ENCODE data around the gene PTP4A1.
"Not testable (repeated sequence)": the region's sequence is repeated elsewhere in the genome, so short reads cannot be mapped to it uniquely, and the experiment has no call there.

Gene PTP4A1

GRCh38 chr6:63582579-63583231, 10.4 kb downstream of the PTP4A1 start:
- no peak for DNase-seq (ENCODE audit: low spot score)

- no peak for DNase-seq (ENCODE audit: low spot score)
These were observed 11.8 kb downstream of the PTP4A1 start for GRCh38 chr6:63584125-63584514.

DNA sequence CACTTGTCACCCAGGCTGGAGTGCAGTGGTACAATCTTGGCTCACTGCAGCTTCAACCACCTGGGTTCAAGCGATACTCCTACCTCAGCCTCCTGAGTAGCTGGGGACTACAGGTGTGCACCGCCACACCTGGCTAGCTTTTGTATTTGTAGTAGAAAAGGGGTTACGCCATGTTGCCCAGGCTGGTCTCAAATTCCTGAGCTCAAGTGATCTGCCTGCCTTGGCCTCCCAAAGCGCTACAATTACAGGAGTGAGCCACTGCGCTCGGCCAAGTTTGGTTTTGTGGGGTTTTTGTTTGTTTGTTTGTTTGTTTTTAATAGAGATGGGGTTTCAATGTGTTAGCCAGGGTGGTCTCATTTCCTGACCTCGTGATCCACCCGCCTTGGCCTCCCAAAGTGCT, 12.3 kb downstream of the PTP4A1 start:
- no peak for DNase-seq (ENCODE audit: low spot score)

GRCh38 chr6:63585652-63586051, 13.4 kb downstream of the PTP4A1 start:
- not testable (repeated sequence) for DNase-seq (ENCODE audit: low spot score)

- DNase-seq (ENCODE audit: low spot score) = no peak
These were observed 17.7 kb downstream of the PTP4A1 start for GRCh38 chr6:63589952-63590411.

DNA sequence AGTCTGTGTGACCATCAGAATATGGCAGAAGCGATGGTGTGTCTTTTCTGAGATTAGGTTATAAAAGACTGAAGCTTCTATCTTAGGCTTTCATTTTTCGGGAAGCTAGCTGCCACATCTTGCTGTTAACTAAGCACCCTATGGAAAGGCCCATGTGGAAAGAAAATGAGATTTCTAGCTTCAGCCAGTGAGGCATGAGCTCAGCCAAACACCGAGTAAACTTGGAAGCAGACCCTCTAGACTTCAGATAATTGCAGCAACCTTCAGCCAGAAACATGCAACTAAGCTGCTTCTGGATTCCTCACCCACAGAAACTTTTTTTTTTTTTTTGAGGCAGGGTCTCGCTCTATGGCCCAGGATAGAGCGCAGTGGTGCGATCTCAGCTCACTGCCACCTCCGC, 20.6 kb downstream of the PTP4A1 start:
- no peak for DNase-seq (ENCODE audit: low spot score)

DNA sequence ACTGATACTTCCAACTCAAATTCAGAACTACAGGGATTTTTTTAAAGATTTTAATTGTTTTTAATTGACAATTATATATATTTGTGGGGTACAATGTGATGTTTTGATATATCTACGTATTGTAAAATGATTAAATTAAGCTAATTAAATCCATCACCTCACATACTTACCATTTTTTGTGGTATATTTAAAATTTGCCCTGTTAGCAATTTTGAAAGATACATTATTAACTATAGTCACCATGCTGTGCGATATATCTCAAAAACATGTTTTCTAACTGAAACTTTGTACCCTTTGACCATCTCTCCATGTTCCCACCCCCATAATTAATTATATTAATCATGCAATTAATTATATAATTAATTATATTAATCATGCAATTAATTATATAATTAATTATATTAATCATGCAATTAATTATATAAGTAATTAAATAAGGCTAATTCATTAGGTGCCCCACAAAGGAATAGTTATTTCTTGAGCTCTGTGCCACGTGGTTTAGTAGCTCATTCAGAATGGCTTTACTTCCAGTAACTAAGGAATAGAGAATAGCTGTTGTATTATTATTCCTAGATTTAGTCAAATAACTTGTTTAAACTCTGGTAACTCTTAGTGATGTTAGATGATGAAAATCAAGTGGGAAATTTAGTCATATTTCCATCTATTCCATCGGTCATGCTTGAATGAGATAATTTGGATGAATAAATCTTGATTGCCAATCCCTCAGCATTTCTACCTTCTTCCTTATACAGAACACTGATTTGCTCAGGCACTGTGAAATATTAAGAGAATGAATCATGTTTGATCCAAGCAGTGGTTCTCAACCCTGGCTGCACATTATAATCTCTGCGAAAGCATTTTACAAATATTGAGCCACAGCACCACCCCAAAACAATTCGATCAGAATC, 25.1 kb downstream of the PTP4A1 start:
- DNase-seq (ENCODE audit: low spot score) = peak; percentile 6

DNA sequence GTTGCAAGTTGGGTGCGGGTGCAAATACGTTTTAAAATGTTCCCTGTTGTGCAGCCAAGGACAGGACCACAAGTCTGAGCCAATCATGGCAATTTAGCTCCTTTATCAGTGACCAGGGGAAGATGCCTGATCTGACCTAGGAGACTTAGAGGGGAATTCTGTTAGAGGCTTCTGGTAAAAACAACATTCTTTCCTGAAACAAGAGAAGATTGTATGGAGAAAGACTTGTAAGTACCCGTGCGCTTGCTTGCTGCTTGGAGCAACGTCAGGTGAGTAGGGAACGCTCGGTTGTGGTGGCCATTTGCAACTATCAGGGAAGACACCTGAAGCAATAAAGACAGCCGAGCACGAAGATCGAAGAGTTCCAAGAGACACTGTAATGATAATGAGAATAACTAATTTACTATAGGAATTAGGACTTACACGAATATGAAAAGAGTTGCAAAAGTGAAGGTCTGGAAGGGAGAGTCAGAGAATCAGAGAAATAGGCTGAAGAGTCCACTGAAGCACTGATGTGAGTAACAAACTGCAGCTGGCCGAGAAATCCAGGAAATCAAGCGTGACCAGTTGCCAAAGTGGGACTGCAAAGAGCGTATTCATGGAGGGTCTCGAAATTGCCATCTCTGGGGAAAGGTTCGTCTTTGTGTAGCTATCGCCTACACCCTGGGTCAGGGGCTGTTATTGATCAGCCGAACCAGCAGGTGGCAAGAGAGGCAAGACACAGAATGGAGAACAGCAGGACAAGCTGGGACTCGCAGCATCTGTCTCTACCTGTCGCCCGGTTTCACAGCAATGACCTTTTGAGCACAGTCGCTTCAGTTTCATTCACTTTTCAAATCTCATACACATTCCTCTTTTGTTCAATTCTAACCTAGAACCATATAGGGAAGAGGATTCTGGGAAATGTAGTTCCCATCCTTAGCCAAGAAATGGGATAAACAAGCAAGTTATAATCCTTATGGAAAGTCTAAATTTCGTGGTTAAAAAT, 26.1 kb downstream of the PTP4A1 start:
- peak; percentile 78 for DNase-seq (ENCODE audit: low spot score)

DNA sequence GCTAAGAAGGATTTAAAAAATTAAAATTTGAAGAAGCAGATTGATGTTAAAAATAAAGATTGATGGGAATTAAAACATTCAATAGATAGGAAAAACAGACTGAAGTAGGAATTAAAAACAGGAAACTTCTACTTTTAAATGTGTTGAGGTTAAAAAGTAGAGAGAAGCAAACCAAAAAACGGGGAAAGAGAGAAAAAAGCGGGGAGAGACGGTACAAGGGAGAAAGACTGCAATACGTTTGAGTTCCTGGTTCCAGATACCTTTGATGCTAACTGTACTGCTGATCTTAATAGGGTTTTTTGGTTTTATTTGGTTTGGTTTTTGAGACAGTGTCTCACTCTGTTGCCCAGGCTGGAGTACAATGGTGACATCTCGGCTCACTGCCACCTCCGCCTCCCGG, 27.0 kb downstream of the PTP4A1 start:
- DNase-seq (ENCODE audit: low spot score) = no peak

- DNase-seq (ENCODE audit: low spot score) = no peak
These were observed 27.9 kb downstream of the PTP4A1 start for GRCh38 chr6:63600136-63600535.

DNA sequence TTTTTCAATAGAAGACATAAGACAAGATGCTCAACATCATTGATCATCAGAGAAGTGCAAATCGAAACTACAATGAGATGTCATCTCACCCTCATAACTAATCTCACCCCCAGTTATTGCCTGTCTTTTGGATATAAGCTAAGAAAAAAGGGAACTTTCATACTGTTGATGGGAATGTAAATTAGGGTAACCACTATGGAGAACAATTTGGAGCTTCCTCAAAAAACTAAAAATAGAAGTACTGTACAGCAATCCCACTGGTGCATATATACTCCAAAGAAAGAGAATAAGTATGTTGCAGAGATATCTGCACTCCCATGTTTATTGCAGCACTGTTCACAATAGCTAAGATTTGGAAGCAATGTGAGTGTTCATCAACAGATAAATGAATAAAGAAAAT, 37.0 kb downstream of the PTP4A1 start:
- no peak for DNase-seq (ENCODE audit: low spot score)

GRCh38 chr6:63610944-63611343, 38.7 kb downstream of the PTP4A1 start:
- no peak for DNase-seq (ENCODE audit: low spot score)

DNA sequence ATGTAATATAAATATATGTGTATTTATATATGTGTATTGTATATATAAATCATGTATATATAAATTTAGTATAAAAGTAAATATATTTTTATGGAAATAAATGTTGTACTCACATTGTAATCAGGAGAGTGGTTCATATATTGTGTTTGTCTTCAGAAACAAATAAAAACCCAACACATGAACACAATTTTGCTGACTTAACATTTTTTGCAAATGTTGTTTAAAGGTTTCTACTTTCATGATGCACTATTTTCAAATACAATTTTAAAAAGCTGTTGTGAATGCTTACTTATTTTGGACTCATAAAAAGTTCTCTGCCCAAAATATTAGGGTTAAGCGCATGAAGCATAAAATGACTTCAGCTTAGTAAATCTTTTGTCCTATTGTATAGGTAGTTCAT, 39.3 kb downstream of the PTP4A1 start:
- no peak for DNase-seq (ENCODE audit: low spot score)

- DNase-seq (ENCODE audit: low spot score) = no peak
These were observed 43.3 kb downstream of the PTP4A1 start for GRCh38 chr6:63615590-63615989.

Measured in GM03348 (cell line).